Ovary (tissue), 3 donors: Measurements from ENCODE around the gene OR10A5.

Experiments
- CTCF ChIP-seq, 3 donors: fragments of 450-650 bp in 2 of 3; fragments of 200-600 bp in 1 of 3; IDR thresholded peaks; one replicate each; pipeline versions ENCODE4 v1.5.1 to v1.8.0; 2016 to 2022; ENCODE audit warnings: antibody characterized with exemption in 3 of 3, mild to moderate bottlenecking in 1 of 3
- POLR2A ChIP-seq: fragments of 450-650 bp; IDR thresholded peaks from one replicate; pipeline ENCODE4 v1.6.1; 2017; ENCODE audit warnings: antibody characterized with exemption, mild to moderate bottlenecking, moderate library complexity
- donor health status: DM: no; HTN: no; CAD: no.

GRCh38 chr11:6845383-6845782, at the start of gene OR10A5:
- no peak for TF ChIP-seq CTCF (IDR thresholded peaks at IDR 0.05)
- no peak for TF ChIP-seq POLR2A
